Neuron (in vitro differentiated cells): Measurements from ENCODE around the gene TEX14.

Experiments
- H2AFZ ChIP-seq: one replicate; pipeline ENCODE4 v1.6.1; 2013; ENCODE audit warnings: low read depth, mild to moderate bottlenecking, inconsistent platforms, low read length, moderate library complexity
- H3K27me3 ChIP-seq: one replicate; pipeline ENCODE4 v1.6.1; 2013; ENCODE audit warnings: low read length; ENCODE audit not compliant: insufficient read depth
- H3K36me3 ChIP-seq: one replicate; pipeline ENCODE4 v1.6.1; 2013; ENCODE audit warnings: low read length; ENCODE audit not compliant: insufficient read depth
- H3K4me1 ChIP-seq: one replicate; pipeline ENCODE4 v1.6.1; 2013; ENCODE audit warnings: low read length; ENCODE audit not compliant: insufficient read depth
- H3K4me3 ChIP-seq: 2 replicates; pipeline ENCODE4 v1.5.1; 2013; ENCODE audit warnings: mild to moderate bottlenecking, low read length, moderate library complexity
- H3K9me3 ChIP-seq: one replicate; pipeline ENCODE4 v1.6.1; 2013; ENCODE audit warnings: low read length

Gene TEX14

DNA sequence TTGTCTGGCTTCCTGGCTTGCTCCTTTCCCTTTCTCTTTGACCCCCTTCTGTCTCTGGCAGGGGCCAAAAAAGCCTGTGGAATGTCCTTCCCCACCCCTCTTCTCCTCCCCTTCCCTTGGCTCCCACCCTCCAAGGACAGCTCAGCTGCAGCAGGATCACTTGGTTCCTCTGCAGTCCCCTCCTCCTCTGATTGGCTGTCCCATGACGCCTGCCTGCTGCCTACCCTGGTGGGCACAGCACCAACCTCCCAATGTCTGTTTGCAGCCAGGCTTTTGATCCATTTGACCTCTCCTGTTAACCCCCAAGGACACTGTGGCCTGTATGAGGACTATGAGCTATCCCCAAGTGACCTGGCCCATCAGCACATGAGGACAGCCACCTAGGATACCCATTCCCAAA, 162.6 kb downstream of the TEX14 start:
- H3K27me3 ChIP-seq: peaks cover 54% of the 10 kb centered on the region

GRCh38 chr17:58528443-58528842, 163.4 kb downstream of the TEX14 start:
- no peak overlapping the region for H2AFZ ChIP-seq
- H3K4me1 ChIP-seq: peaks cover 21% of the 10 kb centered on the region
- H3K4me3 ChIP-seq: no peak overlapping the region
- peaks cover 49% of the 10 kb centered on the region for H3K27me3 ChIP-seq
- H3K9me3 ChIP-seq: no peaks in the 10 kb centered on the region
- no peaks in the 10 kb centered on the region for H3K36me3 ChIP-seq

More for the DNA sequence above, 162.6 kb downstream of the TEX14 start:
- no peak overlapping the region for H3K4me3 ChIP-seq
- H2AFZ ChIP-seq: no peak overlapping the region
- H3K9me3 ChIP-seq: no peaks in the 10 kb centered on the region
- H3K4me1 ChIP-seq: peaks cover 21% of the 10 kb centered on the region
- H3K36me3 ChIP-seq: no peaks in the 10 kb centered on the region

- Histone ChIP-seq H3K27me3 (peaks cover 46% of the 10 kb centered on the region), H3K4me3 (no peak overlapping the region), H3K36me3 (no peaks in the 10 kb centered on the region), H3K9me3 (no peaks in the 10 kb centered on the region), H2AFZ (no peak overlapping the region), H3K4me1 (peaks cover 18% of the 10 kb centered on the region)
Observed at GRCh38 chr17:58527949-58528348, 163.9 kb downstream of the TEX14 start.

DNA sequence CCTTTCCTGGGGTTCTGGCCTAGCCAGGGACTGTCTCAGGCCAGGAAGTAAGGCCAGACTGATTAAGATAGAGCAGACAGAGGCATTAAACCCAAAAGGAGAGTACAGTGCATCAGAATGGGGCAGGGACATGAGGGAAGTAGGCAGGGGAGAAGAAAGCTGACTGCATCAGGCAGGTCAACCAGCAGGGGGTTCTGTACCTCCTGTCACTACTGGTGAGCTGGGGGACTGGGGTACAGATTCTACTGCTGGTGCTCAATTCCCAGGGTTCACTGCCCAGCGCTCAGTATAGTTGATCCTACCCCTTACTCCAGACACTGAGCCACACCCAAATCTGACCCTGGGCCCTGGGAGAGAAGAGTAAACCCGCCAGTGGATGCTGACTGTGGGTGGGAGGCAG, 164.5 kb downstream of the TEX14 start:
- Histone ChIP-seq H3K4me3 (no peak overlapping the region), H3K27me3 (peaks cover 40% of the 10 kb centered on the region), H3K9me3 (no peaks in the 10 kb centered on the region), H3K4me1 (peaks cover 12% of the 10 kb centered on the region), H2AFZ (no peak overlapping the region), H3K36me3 (no peaks in the 10 kb centered on the region)

GRCh38 chr17:58525239-58525638, 166.6 kb downstream of the TEX14 start:
- Histone ChIP-seq H3K36me3 (no peaks in the 10 kb centered on the region), H3K27me3 (peaks cover 22% of the 10 kb centered on the region), H3K4me3 (no peak overlapping the region), H3K9me3 (no peaks in the 10 kb centered on the region), H3K4me1 (no peaks in the 10 kb centered on the region), H2AFZ (no peak overlapping the region)

- Histone ChIP-seq H3K4me3 (no peak overlapping the region), H3K27me3 (peaks cover 7% of the 10 kb centered on the region), H3K36me3 (no peaks in the 10 kb centered on the region), H3K9me3 (no peaks in the 10 kb centered on the region), H2AFZ (no peak overlapping the region), H3K4me1 (peaks cover 11% of the 10 kb centered on the region)
Observed at GRCh38 chr17:58521680-58522079, 170.2 kb downstream of the TEX14 start.

DNA sequence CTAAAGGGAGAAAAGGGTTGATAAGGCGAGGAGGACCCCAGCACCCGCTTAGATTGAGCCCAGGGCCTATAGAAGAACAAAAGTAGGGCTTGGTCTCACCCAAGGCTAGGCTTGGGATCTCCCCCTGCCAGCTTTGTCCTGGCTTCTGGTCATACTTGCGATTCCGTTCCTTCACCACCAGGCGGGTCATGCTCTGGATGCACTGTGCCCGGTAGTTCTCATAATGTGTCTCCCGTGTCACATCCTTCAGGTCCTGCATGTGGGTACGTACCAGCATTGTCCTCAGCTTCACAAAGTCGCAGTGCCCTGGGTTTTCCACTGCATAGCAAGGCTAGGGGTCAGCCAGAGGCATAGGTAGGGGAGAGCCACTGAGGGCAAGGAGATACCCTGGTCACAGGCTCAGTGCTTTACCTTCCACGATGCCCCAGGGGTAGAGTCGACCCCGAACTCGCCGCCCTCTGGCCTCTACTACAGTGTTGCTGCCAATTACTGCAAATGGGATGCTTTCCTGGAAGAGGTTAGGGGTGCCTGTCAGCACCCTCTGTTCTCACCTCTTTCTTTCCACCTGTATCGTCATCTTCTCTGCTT, 170.9 kb downstream of the TEX14 start:
- H2AFZ ChIP-seq: no peak overlapping the region
- H3K9me3 ChIP-seq: no peaks in the 10 kb centered on the region
- peaks cover 5% of the 10 kb centered on the region for H3K27me3 ChIP-seq
- no peak overlapping the region for H3K4me3 ChIP-seq
- no peaks in the 10 kb centered on the region for H3K36me3 ChIP-seq
- peaks cover 14% of the 10 kb centered on the region for H3K4me1 ChIP-seq

- Histone ChIP-seq H3K4me1 (peaks cover 23% of the 10 kb centered on the region), H3K36me3 (no peaks in the 10 kb centered on the region), H3K9me3 (no peaks in the 10 kb centered on the region), H3K4me3 (peak overlapping the region; percentile 83), H3K27me3 (no peaks in the 10 kb centered on the region), H2AFZ (peak overlapping the region; percentile 99)
Observed at GRCh38 chr17:58517928-58518609, 173.8 kb downstream of the TEX14 start.

- peak overlapping the region; percentile 83 for H3K4me3 ChIP-seq
- no peaks in the 10 kb centered on the region for H3K9me3 ChIP-seq
- no peak overlapping the region for H2AFZ ChIP-seq
- H3K36me3 ChIP-seq: peaks cover 4% of the 10 kb centered on the region
- H3K4me1 ChIP-seq: peaks cover 27% of the 10 kb centered on the region
- H3K27me3 ChIP-seq: no peaks in the 10 kb centered on the region
Observed at GRCh38 chr17:58517378-58517927, 174.4 kb downstream of the TEX14 start.

GRCh38 chr17:58516644-58517377, 175.0 kb downstream of the TEX14 start:
- Histone ChIP-seq H3K27me3 (no peaks in the 10 kb centered on the region), H3K36me3 (peaks cover 11% of the 10 kb centered on the region), H2AFZ (no peak overlapping the region), H3K4me3 (peak overlapping the region; percentile 83), H3K9me3 (no peaks in the 10 kb centered on the region), H3K4me1 (peaks cover 27% of the 10 kb centered on the region)

GRCh38 chr17:58515286-58515685, 176.6 kb downstream of the TEX14 start:
- H3K4me3 ChIP-seq: no peak overlapping the region

GRCh38 chr17:58514770-58515157, 177.1 kb downstream of the TEX14 start:
- peaks cover 27% of the 10 kb centered on the region for H3K4me1 ChIP-seq
- H3K9me3 ChIP-seq: no peaks in the 10 kb centered on the region
- no peak overlapping the region for H2AFZ ChIP-seq
- H3K27me3 ChIP-seq: no peaks in the 10 kb centered on the region
- H3K4me3 ChIP-seq: peak overlapping the region; percentile 73
- peaks cover 31% of the 10 kb centered on the region for H3K36me3 ChIP-seq

More at GRCh38 chr17:58515286-58515685, 176.6 kb downstream of the TEX14 start:
- Histone ChIP-seq H2AFZ (no peak overlapping the region), H3K9me3 (no peaks in the 10 kb centered on the region), H3K36me3 (peaks cover 26% of the 10 kb centered on the region), H3K27me3 (no peaks in the 10 kb centered on the region), H3K4me1 (peaks cover 27% of the 10 kb centered on the region)
